Measurements from ENCODE around the gene KTN1. TPM values are rescaled to one million over a fixed set of nuclear protein-coding genes. Genes with fewer than 3 reads are reported as not detected.

The KTN1 gene
- total RNA-seq, 1 experiment from 2014 or later: 180 TPM

DNA sequence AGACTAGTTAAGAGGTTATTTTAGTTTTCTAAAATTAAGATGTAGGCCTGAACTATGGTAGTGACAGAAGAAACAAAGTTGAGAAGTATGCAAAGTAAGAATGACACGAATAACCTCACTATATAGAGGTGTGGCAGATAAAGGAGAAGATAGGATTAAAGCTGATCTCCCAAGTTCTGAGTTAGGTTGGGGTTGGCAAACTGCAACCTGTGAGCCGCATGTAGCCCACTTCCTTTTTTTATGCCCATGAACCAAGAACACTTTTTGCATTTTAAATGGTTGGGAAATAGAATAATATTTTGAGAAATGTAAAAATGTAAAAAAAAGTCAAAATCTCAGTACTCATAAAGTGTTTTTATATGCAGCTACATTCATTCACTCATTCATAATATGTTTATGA, 34.3 kb downstream of the KTN1 start:
- CTCF ChIA-PET: interaction anchor here (0.8 to 1.4 kb wide), 2 partner anchors 168 to 179 kb away, joined by 3 read pairs; no protein-coding TSS in a partner anchor
- POLR2A ChIA-PET: interaction anchor here (0.7 to 1.0 kb wide), 2 partner anchors 20 kb away, joined by 3 read pairs; no protein-coding TSS in a partner anchor
- Mint-ChIP-seq H3K27me3 (ENCODE audit: insufficient read depth, unreplicated experiment) (no peaks in the 10 kb centered on the region), H3K4me1 (ENCODE audit: insufficient read depth, unreplicated experiment) (peaks cover 26% of the 10 kb centered on the region), H3K27ac (ENCODE audit: low read depth, unreplicated experiment) (no peak overlapping the region), H3K9me3 (ENCODE audit: unreplicated experiment) (no peaks in the 10 kb centered on the region), H3K36me3 (ENCODE audit: insufficient read depth, unreplicated experiment) (peaks cover 66% of the 10 kb centered on the region), H3K4me3 (ENCODE audit: unreplicated experiment) (no peak overlapping the region)
- intact Hi-C loops (cut with micrococcal nuclease): no loop called here
- no TSS peak for BruUV-seq (replicated peaks)
- no peak for DNase-seq (ENCODE audit: unreplicated experiment)
- TF ChIP-seq, protein P1, sequence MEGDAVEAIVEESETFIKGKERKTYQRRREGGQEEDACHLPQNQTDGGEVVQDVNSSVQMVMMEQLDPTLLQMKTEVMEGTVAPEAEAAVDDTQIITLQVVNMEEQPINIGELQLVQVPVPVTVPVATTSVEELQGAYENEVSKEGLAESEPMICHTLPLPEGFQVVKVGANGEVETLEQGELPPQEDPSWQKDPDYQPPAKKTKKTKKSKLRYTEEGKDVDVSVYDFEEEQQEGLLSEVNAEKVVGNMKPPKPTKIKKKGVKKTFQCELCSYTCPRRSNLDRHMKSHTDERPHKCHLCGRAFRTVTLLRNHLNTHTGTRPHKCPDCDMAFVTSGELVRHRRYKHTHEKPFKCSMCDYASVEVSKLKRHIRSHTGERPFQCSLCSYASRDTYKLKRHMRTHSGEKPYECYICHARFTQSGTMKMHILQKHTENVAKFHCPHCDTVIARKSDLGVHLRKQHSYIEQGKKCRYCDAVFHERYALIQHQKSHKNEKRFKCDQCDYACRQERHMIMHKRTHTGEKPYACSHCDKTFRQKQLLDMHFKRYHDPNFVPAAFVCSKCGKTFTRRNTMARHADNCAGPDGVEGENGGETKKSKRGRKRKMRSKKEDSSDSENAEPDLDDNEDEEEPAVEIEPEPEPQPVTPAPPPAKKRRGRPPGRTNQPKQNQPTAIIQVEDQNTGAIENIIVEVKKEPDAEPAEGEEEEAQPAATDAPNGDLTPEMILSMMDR (IDR thresholded peaks at IDR 0.05; ENCODE audit: unreplicated experiment): no peak

DNA sequence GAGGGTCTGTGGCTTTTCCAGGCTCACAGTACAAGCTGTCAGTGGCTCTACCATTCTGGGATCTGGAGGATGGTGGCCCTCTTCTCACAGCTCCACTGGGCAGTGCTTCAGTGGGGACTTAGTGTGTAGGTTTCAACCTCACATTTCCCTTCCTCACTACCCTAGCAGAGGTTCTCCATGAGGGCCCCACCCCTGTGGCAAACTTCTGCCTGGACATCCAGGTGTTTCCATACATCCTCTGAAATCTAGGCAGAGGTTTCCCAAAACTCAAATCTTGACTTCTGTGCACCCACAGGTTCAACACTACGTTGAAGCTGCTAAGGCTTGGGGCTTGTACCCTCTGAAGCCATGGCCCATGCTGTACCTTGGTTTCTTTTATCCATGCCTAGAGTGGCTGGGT, 40.3 kb downstream of the KTN1 start:
- DNase-seq (ENCODE audit: unreplicated experiment): no peak
- intact Hi-C loops (cut with micrococcal nuclease): no loop called here
- Mint-ChIP-seq H3K4me3 (ENCODE audit: unreplicated experiment) (no peak overlapping the region), H3K27me3 (ENCODE audit: insufficient read depth, unreplicated experiment) (no peaks in the 10 kb centered on the region), H3K36me3 (ENCODE audit: insufficient read depth, unreplicated experiment) (peaks cover 86% of the 10 kb centered on the region), H3K27ac (ENCODE audit: low read depth, unreplicated experiment) (no peak overlapping the region), H3K4me1 (ENCODE audit: insufficient read depth, unreplicated experiment) (peaks cover 8% of the 10 kb centered on the region), H3K9me3 (ENCODE audit: unreplicated experiment) (no peaks in the 10 kb centered on the region)
- no TSS peak for BruUV-seq (replicated peaks)
- TF ChIP-seq, protein P1 (IDR thresholded peaks at IDR 0.05; ENCODE audit: unreplicated experiment): no peak
- ChIA-PET CTCF (no interaction called here), POLR2A (interaction anchor here (0.6 to 0.8 kb wide), 2 partner anchors 85 to 185 kb away, joined by 3 read pairs; no protein-coding TSS in a partner anchor)

DNA sequence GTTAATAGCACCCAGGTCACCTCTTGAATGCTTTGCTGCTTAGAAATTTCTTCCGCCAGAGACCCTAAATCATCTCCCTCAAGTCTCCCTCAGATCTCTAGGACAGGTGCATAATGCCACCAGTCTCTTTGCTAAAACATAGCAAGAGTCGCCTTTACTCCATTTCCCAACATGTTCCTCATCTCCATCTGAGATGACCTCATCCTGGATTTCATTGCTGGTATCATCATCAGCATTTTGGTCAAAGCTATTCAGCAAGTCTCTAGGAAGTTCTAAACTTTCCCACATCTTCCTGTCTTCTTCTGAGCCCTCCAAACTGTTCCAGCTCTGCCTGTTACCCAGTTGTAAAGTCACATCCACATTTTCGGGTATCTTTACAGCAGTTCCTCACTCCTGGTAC, 41.0 kb downstream of the KTN1 start:
- Mint-ChIP-seq H3K27ac (ENCODE audit: low read depth, unreplicated experiment) (no peak overlapping the region), H3K4me3 (ENCODE audit: unreplicated experiment) (no peak overlapping the region), H3K4me1 (ENCODE audit: insufficient read depth, unreplicated experiment) (peaks cover 8% of the 10 kb centered on the region), H3K27me3 (ENCODE audit: insufficient read depth, unreplicated experiment) (no peaks in the 10 kb centered on the region), H3K9me3 (ENCODE audit: unreplicated experiment) (no peaks in the 10 kb centered on the region), H3K36me3 (ENCODE audit: insufficient read depth, unreplicated experiment) (peaks cover 86% of the 10 kb centered on the region)
- ChIA-PET POLR2A (no interaction called here), CTCF (interaction anchor here (0.6 kb wide), 1 partner anchor 459 kb away, joined by 3 read pairs; no protein-coding TSS in a partner anchor)
- no peak for DNase-seq (ENCODE audit: unreplicated experiment)
- no TSS peak for BruUV-seq (replicated peaks)
- intact Hi-C loops (cut with micrococcal nuclease): no loop called here
- TF ChIP-seq, protein P1 (IDR thresholded peaks at IDR 0.05; ENCODE audit: unreplicated experiment): no peak

DNA sequence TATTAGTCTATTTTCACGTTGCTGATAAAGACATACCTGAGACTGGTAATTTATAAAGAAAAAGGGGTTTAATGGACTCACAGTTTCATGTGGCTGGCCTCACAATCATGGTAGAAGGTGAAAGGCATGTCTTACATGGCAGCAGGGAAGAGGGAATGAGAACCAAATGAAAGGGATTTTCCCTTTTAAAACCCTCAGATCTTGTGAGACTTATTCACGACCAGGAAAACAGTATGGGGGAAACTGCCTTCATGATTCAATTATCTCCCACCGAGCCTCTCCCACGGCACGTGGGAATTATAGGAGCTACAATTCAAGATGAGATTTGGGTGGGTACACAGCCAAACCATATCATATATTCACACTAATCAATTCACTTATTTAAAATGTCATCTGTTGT, 41.4 kb downstream of the KTN1 start:
- no TSS peak for BruUV-seq (replicated peaks)
- TF ChIP-seq, protein P1 (IDR thresholded peaks at IDR 0.05; ENCODE audit: unreplicated experiment): no peak
- no peaks in the 10 kb centered on the region for H3K9me3 Mint-ChIP-seq (ENCODE audit: unreplicated experiment)
- DNase-seq (ENCODE audit: unreplicated experiment): no peak
- H3K27ac Mint-ChIP-seq (ENCODE audit: low read depth, unreplicated experiment): no peak overlapping the region
- H3K36me3 Mint-ChIP-seq (ENCODE audit: insufficient read depth, unreplicated experiment): peaks cover 86% of the 10 kb centered on the region
- ChIA-PET CTCF (interaction anchor here (0.6 kb wide), 1 partner anchor 459 kb away, joined by 3 read pairs; no protein-coding TSS in a partner anchor), POLR2A (no interaction called here)
- H3K4me1 Mint-ChIP-seq (ENCODE audit: insufficient read depth, unreplicated experiment): peaks cover 8% of the 10 kb centered on the region
- no peak overlapping the region for H3K4me3 Mint-ChIP-seq (ENCODE audit: unreplicated experiment)
- intact Hi-C loops (cut with micrococcal nuclease): no loop called here
- H3K27me3 Mint-ChIP-seq (ENCODE audit: insufficient read depth, unreplicated experiment): no peaks in the 10 kb centered on the region

All from MCF 10A (cell line).